HG03064 (cell line): Measurements from ENCODE around the gene NT5C2.
"Not testable (repeated sequence)": the region's sequence is repeated elsewhere in the genome, so short reads cannot be mapped to it uniquely, and the experiment has no call there.

Experiments
- ATAC-seq: cut with Tn5 transposase; IDR thresholded peaks from one replicate; pipeline ENCODE4 v1.9.1; 2021; ENCODE audit warnings: low read depth; ENCODE audit not compliant: unreplicated experiment

NT5C2 gene

DNA sequence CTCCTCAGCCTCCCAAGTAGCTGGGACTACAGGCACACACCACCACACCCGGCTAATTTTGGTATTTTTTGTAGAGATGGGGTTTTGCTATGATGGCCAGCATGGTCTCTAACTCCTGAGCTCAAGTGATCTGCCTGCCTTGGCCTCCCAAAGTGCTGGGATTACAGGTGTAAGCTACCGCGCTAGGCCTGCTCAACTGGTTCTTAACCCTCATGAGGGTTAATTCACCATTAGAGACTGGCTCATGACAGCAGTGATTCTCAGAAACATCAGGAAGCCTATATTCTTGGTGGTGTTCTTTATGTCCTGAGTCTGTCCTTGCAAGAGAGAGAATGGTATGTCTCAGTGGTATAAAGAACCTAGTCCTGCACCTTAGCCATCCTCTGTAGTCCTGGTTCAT lies 10.4 kb upstream of the NT5C2 start:
- no peak for ATAC-seq

- ATAC-seq = no peak
Measured at GRCh38 chr10:103202319-103202718, 9.2 kb upstream of the NT5C2 start.

DNA sequence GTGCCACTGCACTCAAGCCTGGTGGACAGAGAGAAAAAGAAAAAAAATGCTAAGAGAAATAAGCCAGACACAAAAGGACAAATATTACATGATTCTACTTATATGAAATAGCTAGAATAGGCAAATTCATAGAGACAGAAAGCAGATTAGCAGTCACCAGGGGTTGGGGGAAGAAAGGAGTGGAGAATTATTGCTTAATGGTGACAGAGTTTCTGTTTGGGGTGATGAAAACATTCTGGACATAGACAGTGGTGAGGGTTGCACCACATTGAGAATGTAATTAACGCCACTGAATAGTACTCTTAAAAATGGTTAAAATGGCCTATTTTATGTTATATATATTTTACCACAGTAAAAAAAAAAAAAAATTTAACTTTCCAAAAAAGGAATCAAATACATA lies 6.4 kb upstream of the NT5C2 start:
- ATAC-seq = no peak

- ATAC-seq = no peak
Measured at GRCh38 chr10:103198648-103199047, 5.6 kb upstream of the NT5C2 start.

GRCh38 chr10:103197903-103198302 lies 4.8 kb upstream of the NT5C2 start:
- no peak for ATAC-seq

DNA sequence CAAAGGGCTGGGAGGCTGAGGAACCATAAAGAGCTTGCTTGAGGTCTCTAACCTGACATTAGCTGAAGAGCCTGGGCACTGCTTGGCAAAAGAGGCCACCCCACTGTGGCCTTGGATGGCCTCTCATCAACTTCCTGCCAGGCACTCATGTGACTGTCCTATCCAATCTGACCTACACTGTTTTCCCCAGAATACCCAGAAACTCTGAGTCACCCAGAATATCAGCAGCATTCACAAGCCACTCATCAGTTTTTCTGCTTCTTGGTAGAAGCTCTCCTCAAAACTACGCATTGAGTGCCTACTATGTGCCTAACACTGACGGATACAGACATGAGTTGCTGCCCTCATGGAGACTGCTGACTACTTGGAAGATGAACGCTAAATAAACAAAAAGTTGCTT lies 4.1 kb upstream of the NT5C2 start:
- ATAC-seq = no peak

GRCh38 chr10:103196516-103196915 lies 3.4 kb upstream of the NT5C2 start:
- ATAC-seq = no peak

- no peak for ATAC-seq
Measured at GRCh38 chr10:103193820-103194529, 903 bp upstream of the NT5C2 start.

DNA sequence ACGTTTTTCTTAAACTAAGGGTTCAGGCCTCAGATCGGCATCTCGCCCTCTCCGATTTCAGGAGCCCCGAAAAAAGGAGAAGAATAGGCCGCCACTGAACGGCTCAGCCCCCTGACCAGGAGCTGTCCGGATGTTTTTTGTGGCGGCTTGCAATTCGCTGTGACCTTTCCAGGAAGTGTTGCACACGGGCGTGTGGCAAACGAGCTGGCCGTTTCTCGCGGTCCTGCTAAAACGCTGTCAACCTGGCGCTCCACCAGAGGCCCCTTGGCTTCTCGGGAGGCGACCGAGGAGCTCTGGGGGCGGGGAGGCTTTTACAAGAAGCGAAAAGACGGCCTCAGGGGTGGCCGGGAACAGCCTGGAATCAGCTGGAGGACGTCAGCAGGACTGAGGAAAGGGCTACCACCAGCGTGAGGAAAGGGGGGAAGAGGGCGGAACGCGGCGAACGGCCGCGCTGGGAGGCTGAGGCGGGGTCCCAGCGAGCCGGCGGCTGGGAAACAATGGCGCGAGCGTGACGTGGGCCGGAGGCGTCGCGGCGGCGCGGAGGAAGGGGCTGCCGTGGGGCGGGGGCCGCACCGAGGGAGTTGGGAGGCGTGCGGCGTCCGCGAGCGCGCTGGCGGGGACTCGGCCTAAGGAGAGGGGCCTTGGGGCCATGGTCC lies 493 bp downstream of the NT5C2 start:
- peak; percentile 45 for ATAC-seq

- ATAC-seq = no peak
Measured at GRCh38 chr10:103192089-103192450, 1.0 kb downstream of the NT5C2 start.

DNA sequence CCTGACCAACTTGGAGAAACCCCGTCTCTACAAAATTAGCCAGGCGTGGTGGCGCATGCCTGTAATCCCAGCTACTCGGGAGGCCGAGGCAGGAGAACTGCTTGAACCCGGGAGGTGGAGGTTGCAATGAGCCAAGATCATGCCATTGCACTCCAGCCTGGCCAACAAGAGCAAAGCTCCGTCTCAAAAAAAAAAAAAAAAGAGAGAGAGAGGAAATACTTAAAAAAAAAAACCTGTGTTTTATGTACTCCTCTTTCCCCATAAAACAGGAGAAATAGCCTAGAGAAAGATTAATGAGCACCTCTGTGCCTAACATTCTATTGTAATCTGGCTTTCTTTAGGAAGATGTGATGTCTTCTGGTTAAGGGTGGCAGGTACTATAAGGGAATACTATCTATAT lies 1.9 kb downstream of the NT5C2 start:
- not testable (repeated sequence) for ATAC-seq

DNA sequence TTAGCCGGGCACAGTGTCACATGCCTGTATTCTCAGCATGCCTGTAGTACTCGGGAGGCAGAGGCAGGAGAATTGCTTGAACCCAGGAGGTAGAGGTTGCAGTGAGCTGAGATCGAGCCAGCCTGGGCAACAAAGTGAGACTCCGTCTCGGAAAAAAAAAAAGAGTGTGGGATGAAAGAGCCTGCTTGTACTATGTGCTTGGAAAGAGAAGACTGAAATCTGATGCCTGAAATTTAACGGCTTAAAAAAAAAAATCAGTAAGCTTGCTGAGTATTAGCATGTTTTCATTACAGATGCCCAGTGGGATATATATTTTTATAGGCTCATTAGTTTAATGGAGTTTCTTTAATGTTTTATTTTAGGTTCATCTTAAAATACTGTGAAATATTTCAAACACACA lies 4.2 kb downstream of the NT5C2 start:
- ATAC-seq = no peak

DNA sequence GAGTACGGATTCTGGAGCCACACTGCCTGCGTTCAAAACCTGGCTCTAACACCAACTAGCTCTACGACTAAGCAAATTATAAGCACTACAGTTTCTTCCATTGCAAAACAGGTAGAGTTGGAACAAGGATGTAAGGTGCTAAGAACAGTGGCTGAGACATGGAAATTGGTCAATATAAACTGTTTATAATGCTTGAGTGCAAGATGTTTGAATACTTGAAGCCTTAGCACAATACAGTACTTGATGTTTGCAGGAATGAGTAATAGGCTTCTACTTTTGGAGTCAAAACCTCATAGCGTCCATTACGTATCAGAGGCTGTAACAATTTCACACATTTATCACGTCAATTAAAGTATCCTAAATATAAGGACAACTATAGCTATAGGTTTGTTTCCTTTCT lies 6.9 kb downstream of the NT5C2 start:
- ATAC-seq = no peak

- no peak for ATAC-seq
Measured at GRCh38 chr10:103184615-103185014, 8.5 kb downstream of the NT5C2 start.

GRCh38 chr10:103183991-103184451 lies 9.1 kb downstream of the NT5C2 start:
- not testable (repeated sequence) for ATAC-seq

DNA sequence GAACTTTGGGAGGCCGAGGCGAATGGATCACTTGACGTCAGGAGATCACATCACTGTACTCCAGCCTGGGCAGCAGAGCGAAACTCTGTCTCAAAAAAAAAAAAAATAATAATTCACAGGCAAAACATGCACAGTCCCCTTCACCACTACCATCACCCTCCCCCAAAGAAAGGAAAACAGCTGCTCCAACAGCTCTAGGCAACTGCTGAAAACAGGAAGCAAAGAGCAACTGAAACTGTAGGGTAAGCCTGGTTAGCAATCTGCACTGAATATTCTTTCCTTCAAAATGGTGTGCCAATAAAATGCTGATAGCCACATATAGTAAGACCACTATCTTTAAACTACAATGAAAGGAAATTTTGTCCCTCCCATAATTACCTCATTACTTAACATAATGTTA lies 11.8 kb downstream of the NT5C2 start:
- peak; percentile 66 for ATAC-seq

DNA sequence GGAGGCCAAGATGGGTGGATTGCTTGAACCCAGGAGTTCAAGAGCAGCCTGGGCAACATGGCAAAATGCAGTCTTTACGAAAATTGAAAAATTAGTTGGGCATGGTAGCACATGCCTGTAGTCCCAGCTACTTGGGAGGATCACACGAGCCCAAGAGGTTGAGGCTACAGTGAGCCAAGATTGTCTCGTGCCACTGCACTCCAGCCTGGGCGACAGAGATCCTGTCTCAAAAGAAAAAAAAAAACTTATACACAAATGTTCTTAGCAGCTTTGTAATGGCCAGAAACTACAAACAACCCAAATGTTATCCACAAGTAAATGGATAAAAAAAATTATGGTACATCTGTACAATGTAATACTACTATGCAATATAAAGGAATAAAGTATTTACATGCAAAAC lies 12.6 kb downstream of the NT5C2 start:
- no peak for ATAC-seq

DNA sequence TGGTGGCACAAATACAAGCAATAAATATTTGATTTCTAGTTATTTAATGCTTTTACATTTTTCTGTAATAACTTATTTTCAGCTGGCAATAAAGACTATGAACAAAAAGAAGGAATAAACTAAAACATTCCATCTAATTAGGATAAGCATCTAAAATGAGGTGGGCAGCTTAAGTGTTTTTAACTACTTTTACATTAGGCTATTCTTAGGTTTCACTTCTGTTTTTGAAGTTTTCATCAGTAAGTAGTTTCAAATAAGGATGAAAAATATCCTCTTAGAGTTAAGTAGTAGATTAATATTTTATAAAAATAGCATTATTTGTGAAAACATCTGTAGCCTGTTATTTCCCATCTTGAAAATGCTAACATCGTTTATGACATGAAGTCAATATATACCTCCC lies 15.9 kb downstream of the NT5C2 start:
- ATAC-seq = no peak

DNA sequence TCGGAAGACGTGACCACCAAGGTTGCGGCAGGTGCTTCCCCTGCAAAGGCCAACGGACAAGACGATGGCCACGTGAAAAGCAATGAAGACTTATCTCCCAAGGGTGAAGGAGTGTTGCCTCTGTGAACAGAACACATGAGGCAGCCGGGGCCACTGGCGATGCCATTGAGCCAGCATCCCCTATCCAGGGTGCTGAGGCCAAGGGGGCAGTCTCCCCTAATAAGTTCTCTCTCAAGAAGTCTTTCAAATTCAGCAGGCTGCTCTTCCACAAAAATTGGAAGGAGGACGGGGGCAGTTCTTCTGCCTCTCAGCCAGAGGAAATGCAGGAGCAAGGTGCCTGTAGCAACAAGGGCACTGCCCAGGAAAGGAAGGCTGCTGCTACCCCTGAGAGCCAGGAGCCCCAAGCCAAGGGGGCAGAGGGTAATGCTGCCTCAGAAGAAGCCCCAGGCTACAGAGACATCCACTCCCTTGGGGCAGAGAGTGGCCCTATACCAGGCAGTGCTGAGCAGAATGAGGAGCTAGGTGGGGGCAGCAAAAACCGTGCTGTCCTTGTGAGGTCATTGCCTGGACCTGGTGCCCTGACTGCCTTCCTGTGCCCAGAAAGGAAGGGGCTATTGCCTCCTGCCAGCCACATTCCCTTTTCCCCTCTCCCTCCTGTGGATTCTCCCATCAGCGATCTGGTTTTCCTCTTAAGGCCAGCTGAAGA lies 17.3 kb downstream of the NT5C2 start:
- no peak for ATAC-seq

DNA sequence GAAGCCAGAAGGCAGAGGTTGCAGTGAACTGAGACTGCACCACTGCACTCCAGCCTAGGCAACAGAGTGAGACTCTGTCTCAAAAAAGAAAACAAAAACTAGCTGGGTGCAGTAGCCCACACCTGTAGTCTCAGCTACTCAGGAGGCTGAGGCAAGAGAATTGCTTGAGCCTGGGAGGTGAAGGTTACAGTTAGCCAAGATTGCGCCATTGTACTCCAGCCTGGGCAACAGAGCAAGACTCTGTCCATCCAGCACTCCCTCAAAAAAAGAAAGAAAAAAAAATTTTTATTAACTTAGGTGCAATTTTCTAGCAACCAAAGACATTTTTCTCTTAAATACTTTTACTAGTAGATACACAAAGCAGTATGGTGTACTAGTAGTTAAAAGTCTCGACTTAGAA lies 18.7 kb downstream of the NT5C2 start:
- not testable (repeated sequence) for ATAC-seq

GRCh38 chr10:103171278-103171677 lies 21.8 kb downstream of the NT5C2 start:
- no peak for ATAC-seq

DNA sequence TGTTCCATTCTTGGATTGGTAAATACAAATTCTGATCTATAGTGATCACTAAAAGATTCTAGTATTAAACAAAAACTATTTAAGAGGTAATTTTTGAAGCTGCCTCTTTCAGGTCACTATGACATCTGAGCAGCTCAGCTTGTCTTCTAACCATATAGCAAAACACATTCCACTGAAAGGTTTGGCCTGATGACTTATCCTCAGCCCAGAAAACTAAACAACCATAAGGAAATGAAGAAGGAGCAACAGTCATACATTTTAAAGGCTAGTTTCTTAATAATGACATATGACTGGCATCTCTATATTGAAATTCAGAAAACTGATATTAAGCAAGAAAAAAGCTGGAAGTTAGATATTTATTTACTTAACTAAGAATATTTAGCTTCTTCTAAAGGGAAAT lies 24.6 kb downstream of the NT5C2 start:
- ATAC-seq = no peak
